NCI-H2196 treated with DMSO at 0.1 percent for 48 hours (cell line): ENCODE data around the gene PEDS1.
A peak's percentile ranks its signal among the peaks of the same experiment; 100 is the strongest.
"Not testable (repeated sequence)": the region's sequence is repeated elsewhere in the genome, so short reads cannot be mapped to it uniquely, and the experiment has no call there.

Experiments used
- DNase-seq: peaks from one replicate; lab custom pipeline; 2025; ENCODE audit not compliant: unreplicated experiment; lab: John Stamatoyannopoulos, UW

Gene PEDS1

GRCh38 chr20:50153500-50154377 is at the start of gene PEDS1:
TSS of gene PEDS1 (minus strand) at chr20:50153723. CDS start at chr20:50153637, 86 bp downstream.
- peak; percentile 82 for DNase-seq

GRCh38 chr20:50202677-50203076 is 49.2 kb upstream of the PEDS1 start:
- no peak for DNase-seq

GRCh38 chr20:50201710-50202109 is 48.2 kb upstream of the PEDS1 start:
- not testable (repeated sequence) for DNase-seq

- DNase-seq = no peak
These were observed 47.1 kb upstream of the PEDS1 start for GRCh38 chr20:50200482-50201104.

GRCh38 chr20:50199703-50200102 is 46.2 kb upstream of the PEDS1 start:
- no peak for DNase-seq

- DNase-seq = no peak
These were observed 45.2 kb upstream of the PEDS1 start for GRCh38 chr20:50198716-50199115.

GRCh38 chr20:50198180-50198666 is 44.7 kb upstream of the PEDS1 start:
- no peak for DNase-seq

GRCh38 chr20:50197463-50198179 is 44.1 kb upstream of the PEDS1 start:
- DNase-seq = no peak

- DNase-seq = no peak
These were observed 43.4 kb upstream of the PEDS1 start for GRCh38 chr20:50196896-50197295.

- no peak for DNase-seq
These were observed 42.7 kb upstream of the PEDS1 start for GRCh38 chr20:50196248-50196647.

- DNase-seq = no peak
These were observed 42.1 kb upstream of the PEDS1 start for GRCh38 chr20:50195524-50196120.

- no peak for DNase-seq
These were observed 41.5 kb upstream of the PEDS1 start for GRCh38 chr20:50194831-50195523.

GRCh38 chr20:50194422-50194830 is 40.9 kb upstream of the PEDS1 start:
- DNase-seq = no peak

- DNase-seq = no peak
These were observed 40.4 kb upstream of the PEDS1 start for GRCh38 chr20:50193836-50194421.

- no peak for DNase-seq
These were observed 39.8 kb upstream of the PEDS1 start for GRCh38 chr20:50193199-50193835.

- DNase-seq = peak; percentile 43
These were observed 39.1 kb upstream of the PEDS1 start for GRCh38 chr20:50192364-50193198.

GRCh38 chr20:50191544-50192363 is 38.2 kb upstream of the PEDS1 start:
- peak; percentile 16 for DNase-seq

- peak; percentile 34 for DNase-seq
These were observed 37.6 kb upstream of the PEDS1 start for GRCh38 chr20:50191065-50191543.
